SK-MEL-5 (cell line): ENCODE data around the gene TUNAR. TPM values are rescaled to one million over a fixed set of nuclear protein-coding genes. Genes with fewer than 3 reads are reported as not detected.
A peak's percentile ranks its signal among the peaks of the same experiment; 100 is the strongest.

Source experiments
- DNase-seq: peaks from one replicate; pipeline ENCODE4 v3.0.0-alpha.2; 2016; ENCODE audit warnings: low read depth, low spot score
- in situ Hi-C: cut with HindIII; loops from 2 replicates; pipeline ENCODE4 v1.10.0; 2016; ENCODE audit warnings: low sequenced_read_pairs, high pct_unique_total_duplicates, low pct_unique_long_range_greater_than_20kb
- total RNA-seq: library from RNA; depleted of rRNA; stranded (reverse); fragments of >200 nt; shearing (Covaris generic); gene quantifications from 2 replicates; pipeline ENCODE4 v1.2.3, GENCODE V29; 2014

The TUNAR gene
- total RNA-seq, 1 experiment from 2014 or later: 0.05 TPM

DNA sequence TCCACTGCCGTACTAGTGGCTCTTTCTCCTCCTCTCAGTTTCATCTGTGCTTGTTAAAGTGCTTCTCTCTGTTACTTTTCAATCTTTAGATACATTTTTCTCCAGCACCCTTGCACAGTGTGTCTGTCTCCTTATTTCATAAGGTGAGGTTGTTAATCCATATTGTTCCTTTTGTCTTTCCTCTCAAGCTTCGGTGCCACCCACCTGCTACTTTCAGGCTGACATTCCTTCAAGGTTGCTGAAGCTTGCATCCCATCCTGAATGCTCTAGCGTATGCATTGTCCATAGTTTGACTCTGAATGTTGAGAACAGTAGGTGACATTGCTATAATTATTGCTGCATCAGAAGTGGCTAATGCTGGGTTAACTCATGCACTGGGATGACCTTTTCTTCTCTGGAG is 20.6 kb downstream of the TUNAR start:
- in situ Hi-C loops: no loop called here
- no peak for DNase-seq

DNA sequence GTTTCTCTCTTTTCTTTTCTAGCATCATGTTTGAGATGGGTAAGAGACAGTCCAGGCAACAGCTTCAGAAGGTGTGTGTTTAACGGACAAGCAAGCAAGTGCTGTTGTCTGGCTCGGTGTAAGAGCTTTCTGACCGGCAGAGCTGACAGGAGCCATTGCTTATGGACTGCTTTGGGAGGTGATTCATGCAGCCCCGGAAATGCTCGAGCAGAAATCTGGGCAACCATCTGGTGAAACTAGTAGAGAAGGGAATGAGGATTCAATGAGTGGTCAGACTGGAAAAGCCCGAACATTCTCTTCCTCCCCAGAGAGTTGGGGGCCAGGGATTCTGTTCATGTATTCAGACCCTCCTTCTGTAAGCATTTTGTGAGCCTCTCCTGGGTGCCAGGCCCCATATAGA is 24.4 kb downstream of the TUNAR start:
- in situ Hi-C loops: no loop called here
- DNase-seq: no peak

DNA sequence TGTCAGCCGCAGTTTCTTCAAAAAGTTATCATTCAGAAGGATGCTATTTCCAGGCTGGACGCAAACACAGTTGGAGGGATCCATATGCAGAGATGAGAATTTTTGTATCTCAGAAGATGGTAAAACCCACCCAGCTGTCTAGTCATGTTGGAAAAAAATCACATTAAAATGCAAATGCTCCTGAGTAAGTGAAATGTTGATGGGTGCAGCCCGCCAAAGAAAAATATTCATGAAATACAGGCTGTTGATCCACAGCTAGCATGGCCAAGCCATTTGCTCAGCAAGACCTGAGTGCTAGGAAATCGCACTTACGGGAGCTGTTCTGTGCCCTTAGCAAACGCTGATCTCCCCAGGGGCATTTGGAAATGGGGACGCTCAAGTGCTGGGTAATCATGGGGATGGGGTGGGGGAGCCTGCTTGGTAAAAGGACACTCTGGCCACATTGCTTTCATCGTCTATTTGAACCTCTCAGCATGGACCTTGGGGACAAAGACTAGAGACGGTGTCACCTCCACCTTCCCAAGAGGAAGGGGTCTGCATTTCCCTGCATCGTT is 25.7 kb downstream of the TUNAR start:
- in situ Hi-C loops: no loop called here
- no peak for DNase-seq

DNA sequence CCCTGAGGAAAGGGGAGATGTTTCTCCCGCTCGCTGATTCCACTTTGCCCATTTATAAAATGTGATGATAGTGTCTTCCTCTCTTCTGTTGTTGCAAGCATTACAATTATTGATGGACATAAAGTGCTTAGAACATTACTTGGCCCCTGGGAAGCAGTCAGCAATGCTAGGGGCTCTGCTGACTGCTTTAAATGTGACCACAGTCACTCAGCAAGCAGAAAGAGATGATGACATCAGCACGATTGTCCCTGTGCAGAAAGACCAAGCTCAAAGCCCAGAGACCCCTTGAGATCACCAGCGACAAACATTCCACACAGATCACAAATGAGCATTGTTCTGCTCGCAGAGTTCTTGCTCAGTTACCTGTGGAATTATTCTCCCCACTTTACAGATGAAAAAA is 26.5 kb downstream of the TUNAR start:
- in situ Hi-C loops: no loop called here
- no peak for DNase-seq

DNA sequence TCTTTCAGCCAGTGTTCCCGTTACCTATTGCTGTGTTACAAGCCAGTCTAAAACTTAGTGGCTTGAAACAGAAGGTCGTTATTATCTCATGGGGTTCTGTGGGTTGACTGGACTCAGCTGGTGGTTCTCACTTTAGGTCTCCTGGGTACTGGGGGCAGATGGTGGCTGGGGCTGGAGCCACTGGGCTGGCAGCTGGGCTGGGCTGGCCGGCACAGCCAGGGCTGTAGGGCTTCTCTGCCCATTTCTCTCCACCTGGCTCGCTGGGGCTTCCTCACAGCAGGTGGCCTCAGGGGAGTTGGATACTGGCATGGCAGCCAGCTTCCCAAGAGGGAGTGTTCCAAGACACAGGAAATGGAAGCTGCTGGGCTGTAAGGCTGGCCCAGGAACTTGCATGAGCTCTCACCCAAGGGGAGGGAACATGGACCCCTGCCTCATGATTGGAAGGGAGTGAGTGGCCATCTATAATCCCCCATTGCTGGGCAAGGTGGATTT is 27.0 kb downstream of the TUNAR start:
- in situ Hi-C loops: no loop called here
- DNase-seq: no peak

DNA sequence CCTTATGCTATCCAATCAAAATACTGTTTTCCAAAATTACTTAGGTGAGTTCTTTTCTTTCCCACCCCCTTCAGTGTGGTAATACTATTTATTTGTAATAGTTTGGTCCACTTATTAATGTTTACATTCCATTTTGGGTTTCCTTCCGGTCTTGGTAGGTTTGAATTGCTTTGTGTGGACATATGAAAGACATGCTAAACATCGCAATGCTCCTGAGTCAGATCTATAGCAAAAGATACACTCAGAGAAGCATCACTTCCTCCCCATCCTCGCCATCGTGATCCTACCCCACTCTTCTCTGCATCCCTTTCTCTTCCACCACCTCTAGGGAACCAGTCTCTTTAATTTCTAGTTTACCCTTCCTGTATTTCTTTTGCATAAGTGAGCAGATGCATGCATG is 30.0 kb downstream of the TUNAR start:
- DNase-seq: no peak
- in situ Hi-C loops: no loop called here

DNA sequence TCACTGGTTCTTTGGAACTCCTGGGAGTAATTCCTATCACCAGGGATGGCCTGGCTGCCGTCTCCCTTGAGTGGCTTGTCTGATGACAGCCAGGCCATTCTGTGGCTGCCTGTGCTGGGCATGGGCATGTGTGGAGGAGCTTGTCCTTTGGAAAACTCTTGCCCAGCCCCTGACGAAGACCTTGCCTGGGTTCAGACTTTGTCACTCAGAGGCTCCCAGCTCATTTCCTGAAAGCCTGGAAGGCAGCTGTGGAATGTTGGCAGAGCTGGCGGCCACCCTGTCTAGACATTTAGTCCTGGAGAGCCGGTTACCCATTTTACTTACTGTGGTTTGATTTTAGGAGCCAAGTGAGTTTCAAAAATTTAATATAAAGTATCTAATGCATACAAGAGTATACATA is 34.0 kb downstream of the TUNAR start:
- in situ Hi-C loops: no loop called here
- DNase-seq: no peak

DNA sequence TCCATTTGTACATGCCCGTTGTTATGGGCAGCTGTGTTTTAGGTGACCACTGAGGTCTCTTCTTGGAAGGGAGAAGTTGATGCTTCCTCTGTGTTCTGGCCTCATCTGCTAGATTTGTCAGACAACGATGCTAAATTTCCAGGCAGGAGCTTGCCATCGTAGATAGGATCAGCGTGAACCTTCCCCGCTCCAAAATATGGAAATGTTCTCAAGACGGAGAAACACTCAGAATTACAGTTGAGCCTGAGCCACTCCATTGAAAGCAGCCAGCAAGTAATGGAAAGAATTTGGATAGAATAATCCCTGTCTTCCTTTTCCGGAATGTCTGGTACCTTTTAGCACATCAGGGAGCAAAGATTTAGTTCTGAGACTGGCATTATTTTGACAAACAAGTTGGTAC is 34.8 kb downstream of the TUNAR start:
- in situ Hi-C loops: no loop called here
- no peak for DNase-seq

DNA sequence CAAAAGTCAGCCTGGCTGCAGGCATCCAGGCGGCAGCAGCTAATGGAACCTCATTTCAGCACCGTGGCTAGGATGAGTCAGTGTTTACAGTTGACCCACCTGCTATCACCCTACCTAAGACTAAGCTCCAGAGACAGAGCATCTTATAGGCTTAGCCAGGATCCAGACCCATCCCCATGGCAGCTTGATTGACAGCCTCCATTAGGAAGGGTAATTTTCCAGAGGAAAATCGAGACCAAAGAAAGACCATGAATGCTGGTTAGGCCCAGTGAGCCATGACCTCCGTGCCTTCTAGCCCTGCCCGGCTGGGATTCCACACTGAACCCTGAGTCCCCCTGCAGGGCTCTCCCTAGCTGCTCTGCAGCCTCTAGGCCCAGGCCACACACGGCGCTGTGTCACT is 38.7 kb downstream of the TUNAR start:
- in situ Hi-C loops: no loop called here

DNA sequence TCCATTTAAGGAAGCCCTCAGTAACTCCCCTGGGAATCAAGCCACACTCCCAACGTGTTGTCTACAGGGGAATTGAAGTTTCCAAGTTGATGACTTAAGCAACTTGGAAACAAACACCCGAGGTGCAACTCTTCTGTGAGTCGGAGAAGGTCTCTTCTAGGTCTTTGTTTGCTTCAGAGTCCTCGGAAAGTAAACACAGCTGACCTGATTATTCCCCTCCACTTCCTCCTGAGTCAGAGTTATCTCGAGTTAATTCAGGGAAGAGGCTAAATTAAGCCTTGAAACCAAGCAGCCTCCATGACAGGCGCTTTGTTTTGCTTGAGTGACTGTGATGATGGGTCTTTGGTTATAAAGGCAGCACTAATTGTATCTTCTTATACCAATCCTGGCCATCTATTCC is 41.8 kb downstream of the TUNAR start:
- in situ Hi-C loops: no loop called here
- DNase-seq: peak; percentile 17

More for the DNA sequence above, 38.7 kb downstream of the TUNAR start:
- no peak for DNase-seq

DNA sequence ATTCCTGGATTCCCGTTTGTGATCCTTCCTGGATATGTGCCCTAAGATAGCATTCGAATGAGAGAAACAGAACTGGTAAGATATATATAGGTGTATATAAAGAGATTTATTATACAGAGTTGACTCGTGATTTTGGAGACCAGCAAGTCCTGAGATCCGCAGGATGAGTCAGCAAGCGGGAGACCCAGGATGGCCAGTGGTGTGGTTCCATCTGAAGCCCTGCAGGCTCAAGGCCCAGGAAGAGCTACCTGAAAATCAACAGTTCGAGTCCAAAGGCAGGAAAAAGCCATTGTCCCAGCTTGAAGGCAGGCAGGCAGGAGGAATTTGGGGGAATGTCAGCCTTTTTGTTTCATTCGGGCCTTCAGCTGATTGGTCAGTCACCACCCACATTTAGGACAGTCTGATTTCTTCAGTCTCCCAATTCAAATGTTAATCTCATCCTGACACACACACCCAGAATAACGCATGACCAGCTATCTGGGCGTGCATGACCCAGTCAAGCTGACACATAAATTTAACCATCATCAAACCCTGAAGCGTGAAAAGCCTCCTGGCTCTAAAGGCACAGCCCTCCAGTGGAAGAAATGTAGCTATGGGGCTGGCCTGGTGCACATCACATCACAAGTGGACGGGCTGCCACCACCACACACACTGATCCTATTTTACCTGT is 44.3 kb downstream of the TUNAR start:
- in situ Hi-C loops: no loop called here

DNA sequence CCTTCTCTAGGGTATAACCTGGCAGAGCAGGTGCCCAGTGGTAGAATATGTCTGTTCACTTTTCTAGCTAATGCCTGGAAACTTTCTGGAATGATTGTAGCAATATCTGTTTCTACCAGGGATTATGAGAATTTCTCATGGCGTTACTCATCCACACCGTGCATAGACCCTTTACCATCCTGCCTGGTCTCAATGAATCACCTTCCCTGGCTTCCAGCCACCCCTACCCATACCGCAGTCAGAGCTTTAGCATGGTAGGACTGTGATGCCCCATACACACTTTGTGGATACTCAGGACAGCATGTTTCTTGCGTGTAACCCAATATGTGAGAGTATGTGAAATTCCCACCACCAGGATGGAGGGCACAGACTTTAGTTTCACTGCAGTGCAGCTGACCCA is 45.4 kb downstream of the TUNAR start:
- DNase-seq: no peak
- in situ Hi-C loops: no loop called here

More for the DNA sequence above, 44.3 kb downstream of the TUNAR start:
- no peak for DNase-seq

DNA sequence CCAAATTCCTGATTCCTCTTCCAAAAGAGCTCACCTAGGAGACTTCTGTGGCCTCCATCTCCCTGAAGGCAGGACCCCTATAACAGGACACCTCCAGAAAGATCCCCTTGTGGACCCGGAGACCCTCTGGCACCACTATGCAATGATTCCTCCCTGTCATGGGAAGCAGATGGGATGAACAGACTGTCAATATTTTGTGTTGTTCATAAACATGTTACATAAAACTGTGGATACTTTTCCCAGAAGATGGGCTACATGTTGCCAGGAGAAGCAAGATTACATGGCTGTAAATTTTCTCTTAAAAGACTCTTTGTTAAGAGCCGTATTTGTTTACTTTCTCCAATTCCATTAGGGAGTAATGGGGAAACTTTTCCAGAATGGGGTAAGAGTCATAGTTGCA is 52.1 kb downstream of the TUNAR start:
- in situ Hi-C loops: no loop called here
- DNase-seq: no peak

DNA sequence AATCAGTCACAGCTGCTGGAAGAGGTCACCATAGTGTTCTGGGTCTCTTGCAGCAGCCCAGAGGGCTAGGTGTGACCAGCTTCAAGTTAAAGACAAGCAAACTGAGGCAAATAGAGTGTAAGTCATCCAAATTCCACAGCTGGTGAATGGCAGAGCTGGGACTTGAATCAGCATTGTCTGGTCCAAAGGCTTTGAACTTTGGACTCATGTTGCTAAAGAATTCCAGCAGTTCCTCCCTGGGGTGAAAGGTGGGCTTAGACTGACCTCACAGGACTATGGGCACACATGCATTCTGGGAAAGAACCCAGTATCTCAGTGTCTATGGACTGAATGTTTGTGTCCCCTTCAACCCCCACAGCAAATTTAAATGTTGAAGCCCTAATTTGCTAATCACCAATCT is 54.8 kb downstream of the TUNAR start:
- DNase-seq: no peak
- in situ Hi-C loops: no loop called here

DNA sequence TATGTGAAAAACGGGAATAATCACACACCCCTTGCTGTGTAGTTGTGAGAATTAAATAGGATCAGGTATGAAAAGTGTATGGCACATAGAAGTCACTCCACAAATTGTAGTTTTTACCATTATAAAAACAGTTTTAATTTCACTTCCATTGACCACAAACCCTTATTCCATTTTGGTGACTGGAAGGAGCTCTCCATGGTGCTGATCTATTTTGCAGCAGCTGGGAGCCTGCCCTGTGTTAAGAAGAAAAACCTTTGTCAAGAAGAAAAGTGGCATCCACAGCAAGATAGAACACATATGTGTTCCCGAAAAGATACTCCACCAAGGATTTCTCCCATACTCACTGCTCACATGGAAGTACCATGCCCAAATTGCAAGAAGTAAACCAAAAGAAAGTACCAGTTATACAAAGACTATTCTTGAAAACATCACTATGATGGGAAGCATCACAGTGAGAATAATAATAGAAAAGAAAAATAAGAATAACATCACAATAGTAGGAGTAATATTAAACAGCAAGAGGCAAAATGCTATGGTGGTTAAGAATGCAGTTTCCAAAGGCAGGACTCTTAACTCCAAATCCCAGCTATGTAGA is 58.7 kb downstream of the TUNAR start:
- peak; percentile 17 for DNase-seq
- in situ Hi-C loops: no loop called here

DNA sequence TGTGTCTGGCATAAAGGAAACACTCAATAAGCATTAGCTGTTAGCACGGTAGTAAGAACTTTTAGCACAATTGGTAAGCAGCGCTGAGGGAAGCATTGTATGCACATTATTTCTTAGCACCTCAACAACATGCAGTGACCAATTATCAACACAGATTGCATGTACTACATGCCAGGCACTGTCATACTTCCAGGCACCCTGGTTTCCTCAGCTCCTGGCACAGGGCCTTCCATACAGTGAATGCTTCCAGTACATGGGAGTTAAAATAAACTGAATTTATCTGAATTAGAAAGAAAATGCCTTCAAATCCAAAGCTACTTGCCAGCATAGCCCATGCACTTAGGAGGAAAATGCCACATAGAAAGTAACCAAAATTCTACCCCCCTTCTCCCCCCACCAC is 59.4 kb downstream of the TUNAR start:
- in situ Hi-C loops: no loop called here
- DNase-seq: no peak

DNA sequence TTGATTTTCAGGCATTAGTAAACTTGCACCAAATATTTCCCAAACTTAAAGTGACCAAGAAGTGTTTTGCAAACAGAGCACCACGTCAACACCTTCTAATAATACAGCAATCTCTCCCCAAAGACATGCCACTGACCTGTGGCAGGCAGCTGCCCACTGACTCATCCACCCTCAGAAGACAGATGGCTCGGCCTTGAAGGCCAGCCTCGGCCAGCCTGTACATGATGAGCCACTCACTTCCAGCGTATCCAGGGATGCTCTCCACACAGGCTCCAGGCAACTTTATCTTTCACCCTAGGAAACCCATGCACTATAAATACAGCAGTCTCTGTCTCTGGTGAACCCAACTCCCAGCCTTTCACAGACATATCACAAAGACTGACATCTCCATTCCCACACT is 62.7 kb downstream of the TUNAR start:
- in situ Hi-C loops: no loop called here
- no peak for DNase-seq

DNA sequence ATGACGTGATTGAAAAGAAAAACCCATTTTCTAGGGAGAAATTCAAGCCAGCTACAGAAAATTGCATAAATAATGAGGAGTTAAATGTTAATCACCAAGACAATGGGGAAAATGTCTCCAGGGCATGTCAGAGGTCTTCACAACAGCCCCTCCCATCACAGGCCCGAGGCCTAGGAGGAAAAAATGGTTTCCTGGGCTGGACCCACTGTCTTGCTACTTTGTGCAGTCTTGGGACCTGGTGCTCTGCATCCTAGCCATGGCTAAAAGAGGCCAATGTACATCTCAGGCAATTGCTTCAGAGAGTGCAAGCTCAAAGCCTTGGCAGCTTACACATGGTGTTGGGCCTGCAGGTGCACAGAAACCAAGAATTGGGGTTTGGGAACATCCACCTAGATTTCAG is 65.3 kb downstream of the TUNAR start:
- in situ Hi-C loops: no loop called here
- DNase-seq: no peak

DNA sequence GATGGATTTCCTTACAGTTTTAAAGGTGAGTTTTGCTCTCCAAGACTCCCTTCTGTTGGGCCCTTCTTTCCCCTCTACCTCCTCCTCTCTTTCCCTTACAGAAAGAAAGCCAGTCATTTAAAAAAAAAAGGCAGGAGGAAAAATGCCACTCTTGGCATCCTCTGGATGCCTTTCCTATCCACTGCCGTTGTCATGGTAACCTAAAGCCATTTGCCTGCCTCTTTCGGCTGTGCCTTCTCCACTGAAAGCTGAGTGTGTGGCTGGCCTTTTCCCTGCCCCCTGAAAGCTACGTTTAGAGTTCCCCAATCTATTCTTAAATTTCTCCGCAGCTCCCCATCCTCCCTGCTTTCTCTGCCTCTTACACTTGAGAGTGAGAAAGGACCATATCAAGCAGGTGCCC is 67.1 kb downstream of the TUNAR start:
- DNase-seq: no peak
- in situ Hi-C loops: no loop called here
